ENCODE measurements around the gene REXO4.

DNA sequence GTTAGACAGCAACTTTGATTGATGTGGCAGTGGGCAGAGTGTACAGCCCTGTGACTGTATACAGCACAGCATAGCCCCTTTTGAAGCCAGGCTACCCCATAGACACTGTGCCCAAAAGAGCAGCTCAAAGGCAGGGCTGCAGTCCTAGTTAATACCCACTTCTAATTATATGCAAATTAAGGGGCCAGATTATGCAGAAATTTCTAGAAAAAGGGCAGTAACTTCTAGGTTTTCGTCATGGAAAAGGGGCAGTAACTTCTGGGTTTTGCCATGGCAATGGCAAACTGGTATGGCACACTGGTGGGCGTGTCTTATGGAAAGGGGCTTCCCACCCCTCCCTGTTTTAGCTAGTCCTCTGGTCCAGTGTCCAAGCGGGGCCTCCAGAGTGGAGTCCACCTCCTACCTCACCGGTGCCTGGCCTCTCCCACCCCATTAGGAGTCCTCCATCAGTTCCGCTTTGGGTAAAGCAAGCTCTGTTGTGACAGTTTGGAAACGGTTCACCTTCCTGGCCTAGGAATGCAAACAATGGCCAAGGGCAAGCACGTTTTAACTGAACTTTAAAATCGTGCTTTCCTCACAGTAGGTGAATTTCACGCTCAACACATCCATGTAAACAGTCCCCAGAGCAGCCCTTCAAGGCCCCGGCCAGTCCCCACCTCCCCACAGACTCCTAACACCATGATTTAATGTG, 10.0 kb upstream of the REXO4 start:
- TF ChIP-seq, protein P1, sequence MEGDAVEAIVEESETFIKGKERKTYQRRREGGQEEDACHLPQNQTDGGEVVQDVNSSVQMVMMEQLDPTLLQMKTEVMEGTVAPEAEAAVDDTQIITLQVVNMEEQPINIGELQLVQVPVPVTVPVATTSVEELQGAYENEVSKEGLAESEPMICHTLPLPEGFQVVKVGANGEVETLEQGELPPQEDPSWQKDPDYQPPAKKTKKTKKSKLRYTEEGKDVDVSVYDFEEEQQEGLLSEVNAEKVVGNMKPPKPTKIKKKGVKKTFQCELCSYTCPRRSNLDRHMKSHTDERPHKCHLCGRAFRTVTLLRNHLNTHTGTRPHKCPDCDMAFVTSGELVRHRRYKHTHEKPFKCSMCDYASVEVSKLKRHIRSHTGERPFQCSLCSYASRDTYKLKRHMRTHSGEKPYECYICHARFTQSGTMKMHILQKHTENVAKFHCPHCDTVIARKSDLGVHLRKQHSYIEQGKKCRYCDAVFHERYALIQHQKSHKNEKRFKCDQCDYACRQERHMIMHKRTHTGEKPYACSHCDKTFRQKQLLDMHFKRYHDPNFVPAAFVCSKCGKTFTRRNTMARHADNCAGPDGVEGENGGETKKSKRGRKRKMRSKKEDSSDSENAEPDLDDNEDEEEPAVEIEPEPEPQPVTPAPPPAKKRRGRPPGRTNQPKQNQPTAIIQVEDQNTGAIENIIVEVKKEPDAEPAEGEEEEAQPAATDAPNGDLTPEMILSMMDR (IDR thresholded peaks at IDR 0.05; ENCODE audit: poor library complexity, severe bottlenecking): no peak
- TF ChIP-seq SMC3 (conservative IDR thresholded peaks at IDR 0.05; ENCODE audit: poor library complexity) (no peak), POLR2AphosphoS5 (IDR thresholded peaks at IDR 0.05) (no peak), EZH2 (IDR thresholded peaks at IDR 0.05; ENCODE audit: borderline replicate concordance, insufficient read depth, low read length, poor library complexity, severe bottlenecking) (no peak)
- TF ChIP-seq, protein P2, sequence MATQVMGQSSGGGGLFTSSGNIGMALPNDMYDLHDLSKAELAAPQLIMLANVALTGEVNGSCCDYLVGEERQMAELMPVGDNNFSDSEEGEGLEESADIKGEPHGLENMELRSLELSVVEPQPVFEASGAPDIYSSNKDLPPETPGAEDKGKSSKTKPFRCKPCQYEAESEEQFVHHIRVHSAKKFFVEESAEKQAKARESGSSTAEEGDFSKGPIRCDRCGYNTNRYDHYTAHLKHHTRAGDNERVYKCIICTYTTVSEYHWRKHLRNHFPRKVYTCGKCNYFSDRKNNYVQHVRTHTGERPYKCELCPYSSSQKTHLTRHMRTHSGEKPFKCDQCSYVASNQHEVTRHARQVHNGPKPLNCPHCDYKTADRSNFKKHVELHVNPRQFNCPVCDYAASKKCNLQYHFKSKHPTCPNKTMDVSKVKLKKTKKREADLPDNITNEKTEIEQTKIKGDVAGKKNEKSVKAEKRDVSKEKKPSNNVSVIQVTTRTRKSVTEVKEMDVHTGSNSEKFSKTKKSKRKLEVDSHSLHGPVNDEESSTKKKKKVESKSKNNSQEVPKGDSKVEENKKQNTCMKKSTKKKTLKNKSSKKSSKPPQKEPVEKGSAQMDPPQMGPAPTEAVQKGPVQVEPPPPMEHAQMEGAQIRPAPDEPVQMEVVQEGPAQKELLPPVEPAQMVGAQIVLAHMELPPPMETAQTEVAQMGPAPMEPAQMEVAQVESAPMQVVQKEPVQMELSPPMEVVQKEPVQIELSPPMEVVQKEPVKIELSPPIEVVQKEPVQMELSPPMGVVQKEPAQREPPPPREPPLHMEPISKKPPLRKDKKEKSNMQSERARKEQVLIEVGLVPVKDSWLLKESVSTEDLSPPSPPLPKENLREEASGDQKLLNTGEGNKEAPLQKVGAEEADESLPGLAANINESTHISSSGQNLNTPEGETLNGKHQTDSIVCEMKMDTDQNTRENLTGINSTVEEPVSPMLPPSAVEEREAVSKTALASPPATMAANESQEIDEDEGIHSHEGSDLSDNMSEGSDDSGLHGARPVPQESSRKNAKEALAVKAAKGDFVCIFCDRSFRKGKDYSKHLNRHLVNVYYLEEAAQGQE (IDR thresholded peaks at IDR 0.05; ENCODE audit: borderline replicate concordance): no peak

All from neural cell (in vitro differentiated cells).